ENCODE measurements around the gene RPS6KA5.
"Not testable (repeated sequence)": the region's sequence is repeated elsewhere in the genome, so short reads cannot be mapped to it uniquely, and the experiment has no call there.

The RPS6KA5 gene

GRCh38 chr14:91065266-91065665, 4.8 kb upstream of the RPS6KA5 start:
- DNase-seq: no peak

GRCh38 chr14:91063119-91063518, 2.7 kb upstream of the RPS6KA5 start:
- no peak for DNase-seq

GRCh38 chr14:91062600-91062999, 2.2 kb upstream of the RPS6KA5 start:
- no peak for DNase-seq

- DNase-seq: no peak
Measured at GRCh38 chr14:91061056-91061887, 831 bp upstream of the RPS6KA5 start.

GRCh38 chr14:91059576-91060350, 678 bp downstream of the RPS6KA5 start:
- DNase-seq: no peak

- no peak for DNase-seq
Measured at GRCh38 chr14:91058042-91058581, 2.3 kb downstream of the RPS6KA5 start.

- DNase-seq: no peak
Measured at GRCh38 chr14:91056361-91056760, 4.1 kb downstream of the RPS6KA5 start.

- DNase-seq: no peak
Measured at GRCh38 chr14:91055016-91055415, 5.4 kb downstream of the RPS6KA5 start.

- no peak for DNase-seq
Measured at GRCh38 chr14:91048676-91049075, 11.8 kb downstream of the RPS6KA5 start.

- DNase-seq: no peak
Measured at GRCh38 chr14:91048265-91048664, 12.2 kb downstream of the RPS6KA5 start.

- DNase-seq: no peak
Measured at GRCh38 chr14:91047174-91047753, 13.2 kb downstream of the RPS6KA5 start.

GRCh38 chr14:91046488-91047072, 13.9 kb downstream of the RPS6KA5 start:
- no peak for DNase-seq

- DNase-seq: no peak
Measured at GRCh38 chr14:91041450-91041849, 19.0 kb downstream of the RPS6KA5 start.

- DNase-seq: no peak
Measured at GRCh38 chr14:91040545-91040944, 19.9 kb downstream of the RPS6KA5 start.

- DNase-seq: no peak
Measured at GRCh38 chr14:91038439-91038838, 22.0 kb downstream of the RPS6KA5 start.

GRCh38 chr14:91036741-91037469, 23.5 kb downstream of the RPS6KA5 start:
- no peak for DNase-seq

- DNase-seq: no peak
Measured at GRCh38 chr14:91035855-91036254, 24.6 kb downstream of the RPS6KA5 start.

GRCh38 chr14:91034379-91034778, 26.1 kb downstream of the RPS6KA5 start:
- DNase-seq: not testable (repeated sequence)

- DNase-seq: no peak
Measured at GRCh38 chr14:91032248-91032647, 28.2 kb downstream of the RPS6KA5 start.

- no peak for DNase-seq
Measured at GRCh38 chr14:91031666-91032065, 28.8 kb downstream of the RPS6KA5 start.

- no peak for DNase-seq
Measured at GRCh38 chr14:91029456-91030217, 30.8 kb downstream of the RPS6KA5 start.

Measured in fibroblast of skin of abdomen (primary cell).